HepG2 (cell line): Measurements from ENCODE around the gene SMG7. TPM values are rescaled to one million over a fixed set of nuclear protein-coding genes. Genes with fewer than 3 reads are reported as not detected.

Source experiments
- AKAP8 ChIP-seq: sonication (generic); formaldehyde crosslinking; IDR thresholded peaks from 2 replicates; pipeline ENCODE4 v1.5.1; 2020; ENCODE audit warnings: mild to moderate bottlenecking, missing genetic modification reagents
- ATF7-NPFF ChIP-seq: sonication (generic); formaldehyde crosslinking; IDR thresholded peaks from 2 replicates; pipeline ENCODE4 v1.8.1; 2023; ENCODE audit warnings: mild to moderate bottlenecking, low read depth, missing genetic modification reagents, moderate library complexity
- BATF2 ChIP-seq: sonication (generic); formaldehyde crosslinking; IDR thresholded peaks from 2 replicates; pipeline ENCODE4 v1.8.0; 2022; ENCODE audit warnings: mild to moderate bottlenecking, missing genetic modification reagents, moderate library complexity
- BCL3 ChIP-seq: sonication (generic); formaldehyde crosslinking; IDR thresholded peaks from 2 replicates; pipeline ENCODE4 v1.5.1; 2020; ENCODE audit warnings: mild to moderate bottlenecking, missing genetic modification reagents, moderate library complexity
- HNF1A ChIP-seq, 2 experiments: sonication (generic) in 1 of 2; formaldehyde crosslinking in 1 of 2; IDR thresholded peaks; 2 replicates each; pipeline versions ENCODE4 v1.4.0 to v1.6.1; 2016 to 2020; ENCODE audit warnings: borderline replicate concordance in 1 of 2, low read depth in 1 of 2, mild to moderate bottlenecking in 1 of 2, missing genetic modification reagents in 1 of 2
- MTERF4 ChIP-seq: sonication (generic); formaldehyde crosslinking; IDR thresholded peaks from 2 replicates; pipeline ENCODE4 v1.8.0; 2023; ENCODE audit warnings: mild to moderate bottlenecking, missing genetic modification reagents
- NR1H2 ChIP-seq: sonication (generic); formaldehyde crosslinking; IDR thresholded peaks from 2 replicates; pipeline ENCODE4 v1.8.1; 2022; ENCODE audit warnings: low read depth, missing genetic modification reagents, borderline replicate concordance
- PBX3 ChIP-seq: sonication (generic); formaldehyde crosslinking; IDR thresholded peaks from 2 replicates; pipeline ENCODE4 v1.8.1; 2023; ENCODE audit warnings: missing genetic modification reagents, inconsistent platforms, borderline replicate concordance
- SMARCE1 ChIP-seq: fragments of 450-650 bp; IDR thresholded peaks from 2 replicates; pipeline ENCODE4 v1.6.1; 2017; ENCODE audit warnings: borderline replicate concordance
- STAT5B ChIP-seq: sonication (generic); formaldehyde crosslinking; IDR thresholded peaks from 2 replicates; pipeline ENCODE4 v1.4.0; 2020; ENCODE audit warnings: missing genetic modification reagents
- TBL1XR1 ChIP-seq: fragments of 150-350 bp; IDR thresholded peaks from 2 replicates; pipeline ENCODE4 v1.6.1; 2014; ENCODE audit warnings: borderline replicate concordance, low read length; ENCODE audit not compliant: partially characterized antibody
- TBX3 ChIP-seq: fragments of 450-650 bp; IDR thresholded peaks from 2 replicates; pipeline ENCODE4 v1.6.1; 2017; ENCODE audit warnings: antibody characterized with exemption, mild to moderate bottlenecking, inconsistent platforms, borderline replicate concordance
- TGIF2 ChIP-seq: IDR thresholded peaks from 2 replicates; pipeline ENCODE4 v1.6.1; 2016; ENCODE audit warnings: control low read depth, missing compliant biosample characterization
- ZBTB1 ChIP-seq: sonication (generic); formaldehyde crosslinking; IDR thresholded peaks from 2 replicates; pipeline ENCODE4 v1.4.0; 2020; ENCODE audit warnings: missing genetic modification reagents, borderline replicate concordance
- ZFP36 ChIP-seq: fragments of 150-350 bp; IDR thresholded peaks from 2 replicates; pipeline ENCODE4 v1.6.1; 2018; ENCODE audit warnings: borderline replicate concordance, low read length, low read depth; ENCODE audit not compliant: partially characterized antibody
- ZKSCAN1 ChIP-seq: fragments of 150-350 bp; IDR thresholded peaks from 2 replicates; pipeline ENCODE4 v1.6.1; 2014; ENCODE audit warnings: low read length
- ZNF264 ChIP-seq: sonication (generic); formaldehyde crosslinking; IDR thresholded peaks from 2 replicates; pipeline ENCODE4 v1.4.0; 2020; ENCODE audit warnings: missing genetic modification reagents
- ZNF441 ChIP-seq: sonication (generic); formaldehyde crosslinking; IDR thresholded peaks from 2 replicates; pipeline ENCODE4 v1.7.0; 2021; ENCODE audit warnings: missing genetic modification reagents, borderline replicate concordance
- ZNF577 ChIP-seq: sonication (generic); formaldehyde crosslinking; IDR thresholded peaks from 2 replicates; pipeline ENCODE4 v1.4.0; 2020; ENCODE audit warnings: mild to moderate bottlenecking, low read depth, missing genetic modification reagents, borderline replicate concordance
- ZNF7 ChIP-seq: IDR thresholded peaks from 2 replicates; pipeline ENCODE4 v1.6.1; 2016; ENCODE audit warnings: missing biosample characterization, missing genetic modification reagents
- polyA plus RNA-seq, 8 experiments: library from polyadenylated mRNA; depleted of rRNA in 3 of 8; stranded (reverse) in 7 of 8; unstranded in 1 of 8; fragments of >200 nt; fragmentation: Illumina TruSeq in 4 of 8; extraction: Trizol in 4 of 8; gene quantifications; 2 replicates each; pipeline versions ENCODE4 v1.2.1 to v1.2.3, GENCODE V29; 2011 to 2016; ENCODE audit warnings: low read depth in 4 of 8, missing spikeins in 1 of 8, mixed read lengths in 1 of 8; ENCODE audit not compliant: insufficient read depth in 1 of 8
- total RNA-seq, 5 experiments: library from RNA; depleted of rRNA; stranded (reverse); fragments of >200 nt; fragmentation: Illumina TruSeq; extraction: Trizol; gene quantifications; 2 replicates each; pipeline ENCODE4 v1.2.3, GENCODE V29; 2016; ENCODE audit warnings: low read depth in 1 of 5

SMG7 gene
- total and polyA plus RNA-seq, 2 of the 13 experiments (the other 11 are each of a cell fraction or from before 2014, with no cell fraction given), result 14.9 to 27.9 TPM

GRCh38 chr1:183470961-183471742, 1.1 kb upstream of the SMG7 start (continued):
- TF ChIP-seq TBX3 (no peak), ZNF441 (no peak; the same call in 1 of the 2 replicates), ZBTB1 (no peak), ATF7-NPFF (CRISPR knock-in tag) (peak; percentile 11; the same call in 1 of the 2 replicates), BATF2 (CRISPR knock-in tag) (peak; percentile 67; the same call in 1 of the 2 replicates), TBL1XR1 (no peak), SMARCE1 (no peak), TGIF2 (CRISPR knock-in tag) (no peak), ZNF264 (CRISPR knock-in tag) (no peak), PBX3 (CRISPR knock-in tag) (no peak), ZNF577 (CRISPR knock-in tag) (no peak), ZKSCAN1 (peak; percentile 25; the same call in 1 of the 2 replicates), MTERF4 (CRISPR knock-in tag) (peak; percentile 88; the same call in 1 of the 2 replicates), ZNF7 (CRISPR knock-in tag) (no peak), HNF1A (IDR thresholded peaks at IDR 0.05; ENCODE audit: low read depth) (no peak), HNF1A (CRISPR knock-in tag; IDR thresholded peaks at IDR 0.05; ENCODE audit: borderline replicate concordance) (peak; percentile 42), NR1H2 (CRISPR knock-in tag) (0 out of 2 replicates have a peak, but pooled peaks have one; percentile 21), ZFP36 (no peak), STAT5B (CRISPR knock-in tag) (no peak), AKAP8 (CRISPR knock-in tag) (no peak), BCL3 (CRISPR knock-in tag) (no peak; the same call in none of the 2 replicates)
